GM19463 (cell line): ENCODE data around the gene TNC.
"Not testable (repeated sequence)": the region's sequence is repeated elsewhere in the genome, so short reads cannot be mapped to it uniquely, and the experiment has no call there.

Source experiments
- ATAC-seq: cut with Tn5 transposase; IDR thresholded peaks from one replicate; pipeline ENCODE4 v1.9.1; 2021; ENCODE audit warnings: mild to moderate bottlenecking, moderate library complexity; ENCODE audit not compliant: unreplicated experiment

The TNC gene

GRCh38 chr9:115135821-115136778 lies 18.1 kb upstream of the TNC start:
- no peak for ATAC-seq

- no peak for ATAC-seq
Measured at GRCh38 chr9:115134941-115135340, 17.0 kb upstream of the TNC start.

DNA sequence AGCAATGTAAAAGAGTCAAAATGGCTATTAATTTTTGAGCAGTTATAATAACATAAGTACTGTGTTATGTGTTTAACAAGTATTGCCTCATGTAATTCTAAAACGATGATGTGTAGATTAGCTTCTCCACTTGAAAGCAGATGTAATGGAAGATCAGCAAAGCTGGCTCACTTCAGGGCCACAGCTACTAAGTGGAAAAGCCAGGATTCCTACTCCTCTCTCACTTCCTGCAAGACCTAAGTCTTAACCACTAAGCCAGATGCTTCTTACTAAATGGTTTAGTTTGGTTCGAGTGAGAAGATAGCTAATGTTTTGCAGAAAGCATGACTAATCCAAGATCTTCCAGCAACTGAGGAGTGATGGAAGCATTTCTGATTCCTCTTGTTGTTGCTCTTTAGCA lies 15.7 kb upstream of the TNC start:
- ATAC-seq, result no peak

GRCh38 chr9:115132648-115133047 lies 14.7 kb upstream of the TNC start:
- ATAC-seq, result no peak

DNA sequence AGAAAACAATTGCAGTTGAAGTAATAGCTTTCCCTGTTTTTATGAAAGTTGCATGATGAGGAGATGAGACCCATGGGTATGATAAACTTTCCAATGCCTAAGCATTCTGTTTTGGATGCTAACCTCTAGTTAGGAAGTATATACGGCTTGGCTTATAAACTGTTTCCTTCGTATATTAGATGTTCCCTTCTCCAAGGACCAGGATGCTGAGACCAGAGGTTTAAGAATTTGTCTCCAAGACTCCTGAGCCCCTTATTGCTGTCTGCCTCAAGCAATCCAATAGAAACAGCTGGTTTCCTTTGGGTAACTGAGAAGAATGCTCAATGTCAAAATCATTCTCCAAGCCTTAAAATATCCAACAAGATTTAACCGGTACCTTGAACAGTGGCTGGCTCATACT lies 12.2 kb upstream of the TNC start:
- no peak for ATAC-seq

GRCh38 chr9:115128726-115129125 lies 10.8 kb upstream of the TNC start:
- ATAC-seq, result not testable (repeated sequence)

GRCh38 chr9:115127191-115127817 lies 9.3 kb upstream of the TNC start:
- no peak for ATAC-seq

GRCh38 chr9:115126404-115126803 lies 8.4 kb upstream of the TNC start:
- no peak for ATAC-seq

DNA sequence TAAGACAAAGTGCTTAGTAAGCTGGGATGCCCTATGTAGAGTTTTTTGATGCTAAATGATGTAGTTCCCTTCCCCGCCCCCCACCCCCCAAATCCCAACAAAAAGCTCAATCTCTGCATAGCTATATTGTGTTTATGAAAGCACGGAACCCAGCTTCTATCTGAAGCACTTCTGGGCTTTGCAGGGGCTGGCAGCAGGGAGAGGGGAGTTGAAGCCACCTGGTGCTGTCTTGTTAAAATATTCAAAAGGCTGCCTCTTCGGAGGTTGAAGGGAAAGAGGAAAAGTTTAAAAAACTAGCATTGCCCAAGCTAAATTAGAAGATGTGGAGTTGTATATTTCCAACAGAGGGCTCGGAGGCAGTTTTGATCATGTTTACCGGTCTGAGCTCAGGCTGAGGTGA lies 5.0 kb upstream of the TNC start:
- ATAC-seq, result no peak

GRCh38 chr9:115121181-115121580 lies 3.2 kb upstream of the TNC start:
- ATAC-seq, result no peak

- no peak for ATAC-seq
Measured at GRCh38 chr9:115118879-115119218, 892 bp upstream of the TNC start.

DNA sequence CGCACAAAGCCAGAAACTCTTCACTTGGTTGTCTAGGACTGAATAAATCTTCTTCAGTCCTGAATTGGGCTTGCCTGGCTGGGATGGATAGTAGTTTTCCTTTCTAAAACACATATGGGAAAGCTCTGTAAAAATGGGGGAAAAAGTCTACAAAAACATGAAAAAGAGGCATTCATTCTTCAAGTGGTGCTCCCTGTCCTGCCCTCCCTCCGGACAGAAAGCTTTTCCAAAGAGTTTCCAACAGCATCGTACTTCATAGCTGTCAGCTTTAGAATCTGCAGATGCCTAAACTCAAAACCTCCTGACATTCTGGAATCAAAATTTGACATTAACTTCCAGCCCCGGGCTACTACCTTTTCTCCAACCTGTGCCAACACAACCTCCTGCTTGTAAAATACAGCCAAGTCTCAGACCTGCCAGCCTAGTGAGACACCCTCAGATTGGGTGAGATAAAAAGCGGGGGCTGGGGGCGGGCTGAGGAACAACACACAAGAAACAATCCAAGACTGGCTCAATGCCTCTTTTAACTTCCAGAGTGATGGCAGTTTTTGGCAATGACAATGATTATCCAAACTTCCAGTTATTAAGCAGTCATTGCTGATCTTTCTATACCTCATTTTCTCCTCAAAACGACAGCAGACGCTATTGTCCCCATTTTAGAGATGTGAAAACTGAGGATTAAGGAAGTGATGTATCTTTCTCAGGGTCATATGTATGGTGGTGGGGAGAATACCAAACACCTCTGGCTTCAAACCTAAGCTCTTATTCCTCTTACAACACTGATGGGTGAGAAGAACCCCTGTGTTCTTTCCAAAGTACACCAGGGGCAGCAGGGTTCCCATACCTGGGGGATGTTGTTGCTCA lies 1.3 kb downstream of the TNC start:
- ATAC-seq, result no peak

DNA sequence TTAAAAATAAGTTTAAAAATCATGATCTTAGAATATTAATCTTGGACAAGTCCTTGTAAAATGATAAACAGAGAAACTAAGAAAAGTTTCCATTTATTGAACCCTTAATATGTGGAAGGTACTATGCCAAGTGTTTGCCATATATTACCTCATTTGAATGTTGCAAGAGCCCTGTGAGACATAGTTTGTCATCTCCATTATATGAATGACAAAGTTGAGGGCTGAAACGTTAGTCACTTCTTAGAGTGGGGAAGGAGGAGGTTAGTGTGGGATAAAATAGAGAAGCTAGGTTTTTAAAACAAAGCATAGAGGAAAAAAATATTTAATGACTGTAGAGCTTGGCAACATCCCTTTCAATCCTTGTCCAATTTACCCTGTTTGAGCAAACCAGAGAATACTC lies 2.0 kb downstream of the TNC start:
- ATAC-seq, result no peak

DNA sequence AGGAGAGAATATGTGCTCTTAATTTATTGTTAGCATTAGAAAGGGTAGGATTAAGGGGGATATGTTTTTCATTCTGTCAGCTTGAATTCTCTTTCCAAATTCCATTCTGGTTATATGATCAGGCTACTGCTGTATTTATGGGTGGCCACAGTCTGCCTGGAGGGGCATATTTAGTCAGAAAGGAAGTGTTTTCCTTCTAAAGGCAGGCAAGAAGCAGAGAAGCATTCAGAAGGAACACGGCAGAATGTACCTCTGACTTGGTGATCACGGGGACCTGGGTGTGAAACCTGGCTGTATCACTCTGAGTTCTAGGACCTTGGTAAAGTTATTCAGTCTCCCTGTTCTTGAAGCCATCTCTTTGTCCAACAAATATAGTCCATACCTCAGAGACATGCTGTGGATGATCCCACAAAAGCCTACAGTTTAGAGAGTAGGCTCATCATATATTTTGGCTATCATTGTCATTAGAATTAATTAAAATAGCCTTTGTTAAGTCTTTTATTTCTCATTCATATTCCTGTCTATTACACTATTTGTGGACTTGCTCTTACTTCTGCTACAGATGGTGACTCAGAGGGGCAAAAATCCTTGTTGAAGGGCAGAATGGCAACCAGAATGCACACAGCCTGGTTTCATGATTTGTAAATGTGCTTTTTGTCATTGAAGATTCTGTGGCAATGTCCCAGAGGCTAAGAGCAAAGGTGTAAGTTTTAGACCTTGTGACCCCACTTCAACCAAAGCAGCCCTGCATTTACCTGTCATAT lies 2.7 kb downstream of the TNC start:
- ATAC-seq, result no peak

DNA sequence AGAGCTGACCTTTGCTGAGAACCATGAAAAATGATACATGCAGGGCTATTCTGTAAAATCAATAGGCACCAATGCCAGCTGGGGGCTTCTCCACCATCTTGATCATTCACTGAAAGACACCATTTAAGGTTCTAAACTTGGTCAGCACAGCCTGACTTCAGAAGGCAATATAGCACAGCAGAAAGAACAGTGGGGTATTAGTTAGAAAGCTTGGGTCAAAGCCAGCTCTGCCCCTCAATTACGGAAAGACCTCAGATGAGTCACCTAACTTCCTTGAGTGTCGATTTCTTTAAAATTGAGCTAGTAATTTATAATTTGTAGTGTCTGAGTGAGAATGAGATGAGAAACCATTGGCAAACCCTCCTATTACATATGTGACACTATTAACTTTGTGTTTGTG lies 3.4 kb downstream of the TNC start:
- no peak for ATAC-seq

DNA sequence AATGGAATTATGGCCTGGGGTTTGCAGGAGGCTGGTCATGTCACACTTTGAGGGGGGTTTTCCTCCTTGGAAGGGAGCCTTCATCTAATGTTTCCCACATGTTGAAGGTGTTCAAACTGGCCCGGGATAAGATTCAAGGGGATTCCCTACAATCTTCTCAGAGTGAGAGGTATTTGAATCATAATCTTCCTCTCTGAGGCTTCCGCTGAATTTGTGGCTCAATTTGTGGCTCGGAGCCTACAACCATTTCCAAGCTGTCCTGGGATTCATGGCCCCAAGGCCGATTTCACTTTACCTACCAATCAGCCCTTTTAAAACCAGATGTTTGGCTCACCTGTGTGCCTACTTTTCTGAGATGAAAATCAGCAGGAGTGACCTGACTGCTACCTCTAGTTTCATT lies 3.9 kb downstream of the TNC start:
- ATAC-seq, result no peak

DNA sequence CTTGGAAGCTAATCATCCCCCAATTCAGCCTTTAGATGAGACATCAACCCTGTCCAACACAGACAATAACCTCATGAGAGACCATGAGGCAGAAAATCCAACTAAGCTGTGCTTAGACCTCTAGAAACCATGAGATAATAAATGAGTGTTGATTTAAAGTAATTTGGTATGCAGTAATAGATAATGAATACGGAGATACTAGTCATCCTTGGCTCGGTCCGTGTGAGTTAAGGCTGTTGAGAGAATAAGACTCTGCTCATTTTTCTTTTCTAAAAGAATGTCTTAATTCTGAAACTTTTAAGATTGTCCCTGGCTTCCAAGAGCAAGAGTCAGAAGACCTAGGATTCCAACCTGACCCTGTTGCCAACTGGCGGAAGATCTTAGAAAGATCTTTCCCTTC lies 6.1 kb downstream of the TNC start:
- ATAC-seq, result no peak

GRCh38 chr9:115109486-115109885 lies 8.5 kb downstream of the TNC start:
- no peak for ATAC-seq

DNA sequence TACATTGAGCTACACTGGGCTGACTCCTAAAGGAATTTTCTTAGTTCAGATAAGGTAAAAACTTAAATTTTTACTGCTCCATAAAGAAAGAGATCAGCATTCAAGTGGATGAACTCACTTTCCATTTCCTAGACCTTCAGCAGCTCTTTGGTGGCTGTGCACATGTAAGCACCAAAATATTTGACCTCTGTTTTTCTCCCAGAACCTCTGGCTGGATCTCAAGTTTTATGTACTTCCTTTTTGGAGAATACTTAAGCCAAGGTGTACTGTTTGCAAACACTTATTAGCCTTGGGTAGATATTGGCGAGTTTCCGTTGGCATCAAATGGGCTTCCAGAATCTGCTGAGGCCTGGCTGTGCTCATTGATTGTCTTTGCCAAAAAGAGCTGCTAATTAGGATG lies 10.3 kb downstream of the TNC start:
- no peak for ATAC-seq

GRCh38 chr9:115106642-115107041 lies 11.3 kb downstream of the TNC start:
- ATAC-seq, result no peak

- no peak for ATAC-seq
Measured at GRCh38 chr9:115106001-115106400, 12.0 kb downstream of the TNC start.
